Globus pallidus (tissue), 1 donor: ENCODE results near the gene MYO1B.

Experiments
- DNase-seq: peaks from one replicate; pipeline ENCODE4 v3.0.0-alpha.2; 2015; ENCODE audit warnings: low spot score

Gene MYO1B

DNA sequence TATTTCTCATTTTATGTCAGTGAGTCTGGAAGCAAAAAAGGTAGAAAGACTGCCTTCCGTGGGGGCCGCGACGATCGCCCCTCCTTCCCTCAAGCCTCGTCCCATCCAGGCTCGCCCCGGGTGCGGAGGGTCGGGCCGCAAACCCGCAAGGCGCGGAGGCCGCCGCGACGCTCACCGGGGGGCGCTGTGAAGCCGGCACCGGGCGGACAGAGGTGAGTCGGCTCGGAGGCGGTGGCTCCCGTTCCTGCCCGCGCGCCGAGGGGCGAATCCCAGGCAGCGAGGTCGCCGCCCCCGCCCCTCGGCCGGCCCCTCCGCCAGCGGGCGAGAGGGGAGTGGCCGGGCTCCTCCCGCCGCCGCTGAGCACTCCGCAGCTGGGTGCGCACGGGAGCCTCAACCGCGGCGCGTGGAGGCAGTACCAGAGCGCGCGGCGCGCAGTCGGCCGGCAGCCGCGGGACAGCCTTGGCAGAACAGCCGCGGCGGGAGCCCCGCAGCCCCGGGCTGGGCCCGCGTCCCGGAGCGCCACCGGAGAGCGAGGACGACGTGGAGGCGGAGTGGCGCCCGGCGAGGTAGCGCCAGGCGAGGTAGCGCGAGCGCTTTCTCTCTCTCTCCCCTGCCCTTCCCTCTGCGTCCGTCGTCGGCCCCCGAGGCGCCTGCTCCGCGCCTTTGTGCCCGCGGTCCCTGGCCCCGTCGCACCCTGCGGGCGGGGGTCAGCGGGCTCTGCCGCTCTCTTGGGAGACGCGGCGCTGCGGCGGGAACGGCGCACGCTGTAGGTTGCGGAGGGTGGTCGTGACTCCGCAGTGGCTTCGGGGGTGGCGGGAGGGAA is at the start of gene MYO1B:
TSS of gene MYO1B (plus strand) at position 359 of the 823 bp plus-strand sequence. CDS start 31,492 bp downstream, outside the sequence.
- DNase-seq, result no peak

DNA sequence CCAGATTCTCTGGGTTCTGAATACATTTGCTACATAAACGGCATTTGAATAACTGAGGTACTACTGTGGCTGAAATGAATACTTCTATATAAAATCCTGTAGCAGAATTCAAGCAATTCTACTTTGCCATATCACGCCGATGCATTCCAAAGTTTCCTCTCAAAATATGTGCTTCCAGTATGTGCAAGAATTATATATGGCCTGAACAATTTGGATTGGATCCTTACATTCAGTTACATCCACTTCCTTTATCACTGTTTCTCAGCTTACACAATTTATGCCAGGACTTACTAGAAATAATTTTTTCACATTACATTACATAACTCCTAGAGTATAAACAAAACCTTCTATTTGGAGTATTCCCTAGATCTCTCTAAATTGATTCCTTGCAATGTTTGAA is 48.1 kb upstream of the MYO1B start:
- no peak for DNase-seq

DNA sequence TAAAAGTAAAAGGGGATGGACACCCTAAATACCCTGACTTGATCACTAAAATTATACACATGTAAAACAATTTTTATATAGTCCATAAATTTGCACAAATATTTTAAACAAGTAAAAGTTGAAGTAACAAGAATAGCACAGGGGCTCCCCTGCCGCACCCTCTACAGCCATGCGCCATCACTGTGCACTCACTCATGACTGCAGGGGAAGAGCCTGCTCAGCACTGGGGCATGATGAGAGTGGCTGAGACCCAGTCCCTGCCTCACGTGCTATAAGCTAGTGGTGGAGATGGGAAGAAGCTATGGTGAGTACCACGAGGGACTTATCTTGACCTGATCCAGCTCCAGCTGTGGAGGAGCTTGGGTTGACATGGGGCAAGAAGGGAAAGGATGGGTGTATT is 46.9 kb upstream of the MYO1B start:
- no peak for DNase-seq

- DNase-seq, result no peak
Observed at GRCh38 chr2:191199929-191200512, 45.2 kb upstream of the MYO1B start.

DNA sequence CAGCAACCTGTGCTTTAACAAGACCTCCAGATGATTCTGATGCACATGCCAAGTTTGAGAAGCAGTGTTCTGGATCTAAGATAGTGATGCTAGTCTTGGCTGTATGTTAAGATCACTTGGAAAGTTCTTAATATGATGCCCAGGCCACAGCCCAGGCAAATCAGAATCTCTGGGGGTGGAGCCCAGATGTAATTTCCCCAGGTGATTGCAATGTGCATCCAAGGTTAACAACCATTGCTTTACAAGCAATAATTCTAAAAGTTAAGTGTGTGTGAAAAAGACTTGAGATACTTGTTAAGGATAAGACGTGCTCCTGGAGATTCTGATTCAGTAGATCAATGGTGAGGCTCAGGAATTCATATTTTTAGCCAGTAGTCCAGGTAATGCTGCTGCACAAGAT is 44.3 kb upstream of the MYO1B start:
- no peak for DNase-seq

DNA sequence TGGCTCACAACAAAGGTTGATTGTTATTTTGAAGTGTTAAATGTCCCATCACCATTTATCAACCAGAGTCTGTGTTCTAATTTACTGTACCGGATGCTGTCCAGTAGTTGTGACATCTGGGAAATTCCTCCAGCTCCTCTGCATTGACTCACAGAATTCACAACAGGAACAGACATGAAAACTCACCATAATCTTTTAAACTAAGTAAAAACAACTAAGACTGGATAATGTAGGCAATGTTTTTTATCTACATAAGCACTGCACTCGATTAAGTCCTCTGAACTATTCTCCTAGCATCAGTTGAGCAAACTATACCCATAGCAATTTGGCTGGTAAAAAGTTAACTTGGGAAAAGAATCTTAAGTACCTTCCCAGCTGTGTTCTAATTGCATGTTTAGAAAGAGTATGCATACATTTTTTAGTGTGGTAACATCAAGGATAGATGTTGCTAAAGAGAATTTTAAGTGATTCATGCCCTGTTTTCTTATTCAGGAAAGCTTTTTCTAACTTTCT is 42.9 kb upstream of the MYO1B start:
- no peak for DNase-seq

DNA sequence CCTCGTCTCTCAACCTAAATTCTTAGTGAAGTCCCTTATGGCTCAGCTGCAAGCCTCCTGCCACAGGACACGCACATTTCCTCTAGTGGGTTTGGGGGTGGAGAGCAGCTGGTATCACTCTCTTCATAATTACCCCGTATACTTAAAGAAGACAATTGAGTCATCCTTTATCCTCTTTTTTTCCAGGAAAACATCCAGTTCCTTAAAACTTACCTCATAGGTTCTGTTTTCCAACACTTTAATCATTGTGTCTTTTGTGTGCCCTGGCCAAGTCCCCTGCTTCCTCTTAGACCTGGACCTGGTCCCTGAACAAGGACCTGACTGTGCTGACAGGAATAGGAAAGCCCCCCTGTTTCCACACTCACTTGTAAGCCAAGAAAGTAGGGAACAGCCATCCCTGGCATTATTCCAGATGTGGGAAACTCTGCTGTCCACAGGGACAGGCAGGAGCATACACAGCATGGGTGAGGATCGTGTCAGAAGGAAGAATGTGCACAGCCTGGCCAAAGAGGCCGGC is 42.3 kb upstream of the MYO1B start:
- DNase-seq, result no peak

DNA sequence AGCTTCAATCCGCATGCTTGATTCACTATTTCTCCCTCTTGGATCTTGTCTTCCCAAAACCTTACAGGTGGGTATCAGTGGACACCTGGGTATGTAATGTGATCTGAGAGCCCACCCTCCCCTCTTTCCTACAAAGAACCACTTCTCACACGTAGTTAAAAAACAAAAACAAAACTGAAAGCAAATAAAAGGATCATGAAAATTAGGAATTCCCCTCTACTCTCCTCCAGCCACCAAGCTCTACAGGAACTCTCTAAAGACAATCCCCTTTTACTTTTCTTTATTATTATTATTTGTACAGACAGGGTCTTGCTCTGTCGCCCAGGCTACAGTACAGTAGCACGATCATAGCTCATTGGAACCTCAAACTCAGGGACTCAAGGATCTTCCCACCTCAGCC is 40.8 kb upstream of the MYO1B start:
- DNase-seq, result no peak

GRCh38 chr2:191206613-191207471 is 38.4 kb upstream of the MYO1B start:
- no peak for DNase-seq

GRCh38 chr2:191209340-191209739 is 35.9 kb upstream of the MYO1B start:
- DNase-seq, result no peak

DNA sequence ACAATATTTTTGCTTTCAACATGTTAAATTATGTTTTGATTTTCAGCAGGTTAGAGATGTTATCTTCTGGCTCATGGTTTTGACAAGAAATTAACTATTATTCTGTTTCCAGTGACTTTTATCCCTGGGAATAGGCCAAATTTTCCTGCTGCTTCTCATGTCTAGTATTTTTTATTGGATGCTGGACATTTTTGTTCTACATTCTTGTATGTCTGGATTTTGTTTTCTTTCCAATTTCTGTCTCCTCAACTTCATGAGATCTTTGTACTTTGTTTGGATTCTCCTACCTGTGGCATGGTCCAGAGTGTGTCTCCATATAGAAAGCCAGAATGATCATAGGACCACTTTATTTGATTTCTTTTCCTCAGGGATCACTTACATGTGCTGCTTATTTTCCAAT is 33.1 kb upstream of the MYO1B start:
- DNase-seq, result no peak

- no peak for DNase-seq
Observed at GRCh38 chr2:191213333-191213732, 31.9 kb upstream of the MYO1B start.

- DNase-seq, result no peak
Observed at GRCh38 chr2:191215230-191215629, 30.0 kb upstream of the MYO1B start.

DNA sequence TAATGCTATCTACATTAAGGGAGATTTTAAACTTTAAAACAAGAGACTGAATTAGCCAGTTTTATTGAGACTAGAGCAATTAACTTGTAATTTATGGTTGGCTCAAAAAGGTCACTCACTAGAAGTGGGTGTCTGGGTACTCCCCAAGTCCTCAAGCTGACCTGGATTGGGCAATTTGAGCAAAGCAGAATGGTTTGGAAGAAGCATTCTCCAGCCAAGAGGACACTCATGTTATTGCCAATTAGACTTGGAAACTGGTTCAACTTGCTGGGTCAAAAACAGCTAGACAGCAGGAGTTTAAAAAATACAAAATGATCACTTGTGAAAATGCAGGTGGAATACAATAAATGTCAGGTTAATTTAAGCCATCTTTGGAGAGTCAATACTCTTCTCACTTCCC is 29.5 kb upstream of the MYO1B start:
- no peak for DNase-seq

DNA sequence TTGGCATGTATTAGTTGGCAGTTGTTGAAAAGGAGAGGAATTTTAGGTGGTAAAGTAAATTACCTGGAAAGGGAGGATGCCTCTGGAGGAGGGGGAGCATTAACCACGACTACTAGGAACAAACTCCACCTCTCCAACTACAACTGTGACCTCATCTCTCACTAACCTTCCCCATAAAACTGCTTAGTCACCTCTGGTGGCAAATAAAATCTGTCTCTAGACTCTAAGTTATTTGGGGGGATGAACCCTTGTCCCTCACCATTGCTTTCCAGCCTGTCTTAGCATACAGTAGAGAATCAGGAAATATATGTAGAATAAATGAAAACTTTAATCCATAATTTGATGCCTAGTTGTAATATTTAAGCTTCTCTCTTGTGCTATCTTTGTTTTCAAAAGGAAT is 27.6 kb upstream of the MYO1B start:
- no peak for DNase-seq

DNA sequence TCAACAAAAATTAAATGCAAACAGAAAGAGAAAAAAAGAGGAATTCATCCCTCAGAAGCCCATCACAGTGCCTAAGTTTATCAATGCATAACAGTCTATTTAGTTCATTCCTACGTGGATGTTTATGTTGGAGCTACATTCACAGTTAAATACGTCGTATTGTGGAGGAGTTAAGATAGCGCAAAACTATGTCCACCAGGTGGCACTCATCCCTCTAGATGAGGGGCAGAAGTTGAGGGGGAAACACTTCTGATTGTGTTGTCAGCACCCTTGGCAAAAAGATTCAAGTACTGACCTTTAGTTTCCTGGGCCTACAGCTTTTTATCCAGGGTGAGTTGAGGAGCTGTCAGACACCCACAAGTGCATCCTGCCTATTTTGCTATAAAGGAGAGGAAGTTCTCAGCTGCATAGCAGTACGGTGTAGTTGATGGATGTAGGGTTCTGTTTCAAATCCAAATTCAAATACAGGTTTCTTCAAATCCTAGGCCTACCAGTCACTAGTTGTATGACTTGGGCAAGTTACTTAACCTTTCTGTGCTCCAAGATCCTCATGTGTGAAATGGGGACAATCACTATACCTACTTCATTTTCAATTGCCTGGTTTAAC is 26.8 kb upstream of the MYO1B start:
- peak; percentile 16 for DNase-seq

DNA sequence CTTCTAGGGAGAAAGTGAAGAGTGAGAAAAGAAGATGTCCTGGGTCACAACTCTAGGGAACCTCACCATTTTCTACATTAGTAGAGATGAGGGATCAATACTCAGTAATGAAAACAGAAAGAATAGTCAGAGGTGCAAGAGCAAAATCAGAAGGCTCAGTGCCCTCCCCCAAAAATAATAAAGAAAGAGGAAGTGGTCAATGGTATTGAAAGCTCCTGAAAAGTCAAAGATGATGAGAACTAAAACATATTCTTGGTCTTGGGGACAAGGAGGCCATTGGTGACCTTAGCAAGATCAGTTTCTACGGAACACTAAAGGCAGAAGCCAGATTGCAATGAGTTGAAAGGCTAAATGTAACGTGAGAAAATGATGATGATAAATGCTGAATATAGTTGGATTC is 24.5 kb upstream of the MYO1B start:
- DNase-seq, result no peak

DNA sequence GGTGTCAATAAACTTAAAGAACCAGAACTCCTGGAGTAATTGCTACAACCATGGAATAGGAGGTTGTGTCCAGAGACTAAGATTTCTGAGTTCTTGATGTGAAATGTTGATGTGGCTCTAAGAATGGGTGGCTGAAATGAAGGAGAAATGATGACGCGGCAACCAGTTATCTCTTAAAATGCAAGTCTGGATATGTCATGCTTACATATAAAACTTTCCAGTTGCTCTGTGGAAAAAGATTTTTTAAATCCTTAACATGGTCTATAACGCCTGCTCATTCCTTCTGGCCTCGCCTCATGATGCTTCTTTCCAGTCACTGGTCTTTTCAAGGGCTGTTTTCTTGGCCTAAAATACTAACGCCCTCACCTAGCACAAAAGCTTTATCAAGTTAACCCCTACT is 23.5 kb upstream of the MYO1B start:
- DNase-seq, result no peak

DNA sequence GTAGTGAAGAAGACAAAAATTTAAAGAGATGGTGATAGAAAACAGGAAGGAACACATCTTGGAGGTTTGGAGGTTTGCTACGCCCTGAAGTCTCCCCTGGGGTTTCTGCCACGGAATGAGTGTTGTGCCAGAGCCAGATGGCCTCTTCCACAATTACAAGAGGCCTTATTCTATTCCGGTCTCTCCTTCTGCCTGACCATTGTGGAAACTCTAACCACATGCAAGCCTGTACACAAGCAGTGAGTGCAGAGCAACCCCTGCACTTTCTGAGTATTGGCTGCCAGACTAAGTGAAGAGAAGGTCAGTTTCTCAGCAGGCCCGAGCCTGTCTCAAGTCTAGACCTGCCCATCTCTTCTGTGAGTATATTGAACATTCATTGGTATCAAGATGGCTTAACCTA is 22.7 kb upstream of the MYO1B start:
- DNase-seq, result no peak

DNA sequence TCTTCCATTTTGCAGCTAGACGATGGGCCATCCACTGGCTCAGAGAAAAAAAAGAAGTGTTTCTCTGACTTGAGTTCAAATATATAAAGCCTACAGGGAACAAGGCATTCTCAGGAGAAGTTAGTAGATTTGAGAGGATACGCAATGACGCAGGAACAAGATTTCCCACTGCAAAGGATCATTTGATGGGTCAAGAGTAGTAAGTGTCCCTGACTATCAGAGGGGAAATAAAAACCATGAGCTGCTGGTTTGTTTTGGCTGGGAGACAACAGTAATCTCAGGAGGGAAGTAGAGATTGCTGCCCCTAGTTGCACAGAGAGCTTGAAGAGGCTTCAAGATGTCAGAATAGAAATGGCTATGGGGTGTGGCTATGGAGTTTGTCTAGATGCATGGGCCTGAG is 22.3 kb upstream of the MYO1B start:
- DNase-seq, result no peak

DNA sequence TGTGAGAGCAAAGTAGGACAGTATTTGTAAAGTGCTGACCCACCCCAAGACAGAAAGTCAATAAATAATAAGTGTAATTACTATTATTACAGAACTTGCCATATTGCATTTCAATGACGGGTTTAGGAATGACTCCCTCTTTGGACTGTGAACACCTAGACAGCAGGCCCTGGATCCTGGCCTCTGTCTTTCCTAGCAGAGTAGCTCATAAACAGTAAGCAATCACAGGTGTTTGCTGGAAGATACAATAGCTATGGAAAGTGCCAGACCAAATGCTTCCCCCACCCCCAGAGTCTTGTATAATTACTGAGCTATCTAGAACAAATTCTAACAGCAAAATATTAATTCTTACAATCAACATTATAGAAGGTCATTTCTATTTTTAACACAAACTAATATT is 20.1 kb upstream of the MYO1B start:
- DNase-seq, result no peak

DNA sequence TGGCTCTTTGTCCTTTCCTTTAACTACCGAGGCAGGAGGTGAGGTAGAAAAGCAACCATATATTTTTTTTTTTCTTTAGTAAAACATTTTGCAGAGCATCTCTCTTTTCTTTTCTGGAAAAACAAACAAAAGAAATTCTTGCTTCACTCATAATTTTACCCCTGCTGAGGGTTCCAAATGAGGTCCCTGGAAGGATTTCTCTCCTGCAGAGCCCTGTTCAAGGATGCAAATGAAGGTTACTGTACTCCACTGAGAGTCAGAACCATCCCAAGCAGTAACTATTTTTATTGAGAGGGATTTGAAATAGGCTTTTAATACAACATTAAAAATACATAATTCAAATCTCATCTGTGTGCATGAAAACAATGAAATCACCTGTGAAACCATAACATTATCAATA is 19.5 kb upstream of the MYO1B start:
- no peak for DNase-seq
